H1 (cell line): ENCODE data around the gene USPL1. TPM values are rescaled to one million over a fixed set of nuclear protein-coding genes. Genes with fewer than 3 reads are reported as not detected.

Experiments used
- CTCF ChIA-PET: fragments of 300-600 bp; sonication (Branson Sonifier 250); formaldehyde crosslinking; loops from one replicate; lab custom pipeline; 2021; ENCODE audit not compliant: partially characterized antibody; lab: Charles Lee
- POLR2A ChIA-PET: fragments of 300-600 bp; sonication (Branson Sonifier 250); formaldehyde crosslinking; loops from one replicate; lab custom pipeline; 2021; ENCODE audit warnings: inconsistent platforms; ENCODE audit not compliant: partially characterized antibody; lab: Charles Lee
- DNase-seq, 2 experiments: peaks; one replicate each; pipeline versions ENCODE4 v3.0.0 to v3.0.0-alpha.2; 2010 to 2022; ENCODE audit warnings: low spot score in 2 of 2, low read depth in 1 of 2, mixed read lengths in 1 of 2
- FAIRE-seq: peaks from 2 replicates; lab custom pipeline; 2011; peaks lifted over from hg19 to GRCh38; lab: Jason Lieb, UNC
- H2AFZ ChIP-seq: 2 replicates; pipeline ENCODE4 v1.8.1; 2012; ENCODE audit warnings: low read length, inconsistent platforms
- H2AK5ac ChIP-seq: 2 replicates; pipeline ENCODE4 v1.6.1; 2013; ENCODE audit warnings: low read depth, low read length
- H2BK120ac ChIP-seq: replicated peaks from 2 replicates; pipeline ENCODE3; 2013; ENCODE audit warnings: low read depth, low read length, inconsistent platforms
- H2BK12ac ChIP-seq: 2 replicates; pipeline ENCODE4 v1.6.1; 2013; ENCODE audit warnings: low read depth, low read length
- H2BK15ac ChIP-seq: 2 replicates; pipeline ENCODE4 v1.6.1; 2013; ENCODE audit warnings: low read length
- H2BK20ac ChIP-seq: 2 replicates; pipeline ENCODE4 v1.6.1; 2013; ENCODE audit warnings: low read length
- H2BK5ac ChIP-seq: 2 replicates; pipeline ENCODE4 v1.6.1; 2013; ENCODE audit warnings: low read depth, low read length
- H3K14ac ChIP-seq: 2 replicates; pipeline ENCODE4 v1.6.1; 2013; ENCODE audit warnings: inconsistent platforms; ENCODE audit not compliant: insufficient read length
- H3K18ac ChIP-seq: 2 replicates; pipeline ENCODE4 v1.6.1; 2013; ENCODE audit warnings: low read length; ENCODE audit errors: extremely low read depth
- H3K23ac ChIP-seq: 2 replicates; pipeline ENCODE4 v1.6.1; 2013; ENCODE audit warnings: inconsistent platforms; ENCODE audit not compliant: insufficient read length
- H3K23me2 ChIP-seq: 2 replicates; pipeline ENCODE4 v1.6.1; 2013; ENCODE audit warnings: low read depth, low read length
- H3K27ac ChIP-seq: 2 replicates; pipeline ENCODE4 v1.6.1; 2011; ENCODE audit warnings: low read depth, low read length, inconsistent platforms
- H3K27me3 ChIP-seq, 4 experiments: replicated peaks in 1 of 4; 1 replicate in 1 of 4; 2 replicates in 3 of 4; pipeline versions ENCODE4 v1.6.1 to v1.8.1; 2011 to 2013; ENCODE audit warnings: low read length in 3 of 4, mild to moderate bottlenecking in 3 of 4, inconsistent platforms in 2 of 4, mixed read lengths in 2 of 4, moderate library complexity in 1 of 4; ENCODE audit not compliant: control insufficient read depth in 3 of 4, insufficient read depth in 3 of 4; ENCODE audit errors: extremely low read depth in 1 of 4
- H3K36me3 ChIP-seq, 4 experiments: 2 replicates each; pipeline versions ENCODE4 v1.6.1 to v1.8.1; 2011 to 2013; ENCODE audit warnings: mild to moderate bottlenecking in 4 of 4, low read length in 3 of 4, moderate library complexity in 2 of 4, control low read depth in 1 of 4, inconsistent platforms in 1 of 4; ENCODE audit not compliant: insufficient read depth in 4 of 4, control insufficient read depth in 2 of 4
- H3K4ac ChIP-seq: replicated peaks from 2 replicates; pipeline ENCODE3; 2013; ENCODE audit warnings: low read length, low read depth, mixed read lengths, inconsistent platforms; ENCODE audit not compliant: insufficient read length
- H3K4me1 ChIP-seq, 4 experiments: replicated peaks in 1 of 4; 1 replicate in 1 of 4; 2 replicates in 3 of 4; pipeline versions ENCODE4 v1.6.1 to v1.8.1; 2011 to 2013; ENCODE audit warnings: low read length in 3 of 4, inconsistent platforms in 2 of 4, mixed read lengths in 1 of 4; ENCODE audit not compliant: insufficient read depth in 4 of 4, control insufficient read depth in 3 of 4
- H3K4me2 ChIP-seq, 2 experiments: 2 replicates each; pipeline versions ENCODE4 v1.6.1 to v1.8.1; 2011 to 2013; ENCODE audit warnings: low read depth in 2 of 2, low read length in 2 of 2, control low read depth in 1 of 2, inconsistent platforms in 1 of 2, mild to moderate bottlenecking in 1 of 2; ENCODE audit not compliant: insufficient read depth in 1 of 2
- H3K4me3 ChIP-seq, 4 experiments: fragments of 200-600, 300-600 bp in 1 of 4; sonication (generic), shearing (Covaris generic), sonication (Bioruptor Twin) in 1 of 4; 2 replicates each; pipeline versions ENCODE4 v1.5.1 to v1.8.1; 2011 to 2016; ENCODE audit warnings: low read length in 4 of 4, low read depth in 3 of 4, control low read depth in 2 of 4, inconsistent platforms in 2 of 4, mild to moderate bottlenecking in 2 of 4, mixed read lengths in 1 of 4, moderate library complexity in 1 of 4; ENCODE audit not compliant: insufficient read depth in 2 of 4; ENCODE audit errors: extremely low read depth in 1 of 4
- H3K56ac ChIP-seq: replicated peaks from 2 replicates; pipeline ENCODE3; 2013; ENCODE audit warnings: low read depth, mild to moderate bottlenecking, mixed read lengths, low read length, inconsistent platforms; ENCODE audit not compliant: insufficient read length
- H3K79me1 ChIP-seq: 2 replicates; pipeline ENCODE4 v1.6.1; 2013; ENCODE audit warnings: low read depth, low read length, control low read depth
- H3K79me2 ChIP-seq, 2 experiments: 2 replicates each; pipeline versions ENCODE4 v1.6.1 to v1.8.1; 2012 to 2013; ENCODE audit warnings: low read length in 2 of 2, mild to moderate bottlenecking in 2 of 2, inconsistent platforms in 1 of 2; ENCODE audit not compliant: insufficient read depth in 2 of 2, control insufficient read depth in 1 of 2
- H3K9ac ChIP-seq, 4 experiments: replicated peaks in 1 of 4; 1 replicate in 1 of 4; 2 replicates in 3 of 4; pipeline versions ENCODE4 v1.6.1 to v1.8.1; 2011 to 2013; ENCODE audit warnings: low read depth in 3 of 4, low read length in 3 of 4, control low read depth in 2 of 4, mild to moderate bottlenecking in 2 of 4, moderate library complexity in 2 of 4, inconsistent platforms in 1 of 4; ENCODE audit errors: extremely low read depth in 1 of 4
- H3K9me3 ChIP-seq, 2 experiments: 2 replicates each; pipeline versions ENCODE4 v1.6.1 to v1.8.1; 2012 to 2013; ENCODE audit warnings: mild to moderate bottlenecking in 2 of 2, moderate library complexity in 2 of 2, control low read depth in 1 of 2, inconsistent platforms in 1 of 2, low read depth in 1 of 2, low read length in 1 of 2, mixed read lengths in 1 of 2; ENCODE audit not compliant: insufficient read depth in 2 of 2
- H4K20me1 ChIP-seq, 2 experiments: replicated peaks in 1 of 2; 2 replicates each; pipeline versions ENCODE3 to v1.8.1; 2011 to 2013; ENCODE audit warnings: inconsistent platforms in 2 of 2, low read length in 2 of 2, mild to moderate bottlenecking in 1 of 2; ENCODE audit not compliant: insufficient read depth in 2 of 2, control insufficient read depth in 1 of 2
- H4K5ac ChIP-seq: 2 replicates; pipeline ENCODE4 v1.6.1; 2013; ENCODE audit warnings: low read length, low read depth, mixed read lengths, inconsistent platforms; ENCODE audit not compliant: insufficient read length
- H4K8ac ChIP-seq: 2 replicates; pipeline ENCODE4 v1.8.0; 2013; ENCODE audit warnings: mild to moderate bottlenecking, moderate library complexity, low read length, inconsistent platforms; ENCODE audit not compliant: insufficient read depth; ENCODE audit errors: extremely low read depth
- H4K91ac ChIP-seq: replicated peaks from 2 replicates; pipeline ENCODE3; 2013; ENCODE audit warnings: low read length, mixed read lengths, inconsistent platforms; ENCODE audit not compliant: insufficient read length
- EZH2 ChIP-seq: fragments of 200-600 bp; sonication (generic); IDR thresholded peaks from 2 replicates; pipeline ENCODE4 v1.7.1; 2012; ENCODE audit warnings: low read depth, mild to moderate bottlenecking, moderate library complexity, low read length, inconsistent platforms; ENCODE audit not compliant: severe bottlenecking
- SRF ChIP-seq: IDR thresholded peaks from 2 replicates; pipeline ENCODE4 v1.6.1; 2011; ENCODE audit warnings: mild to moderate bottlenecking, low read depth, low read length, moderate library complexity
- WGBS, 2 experiments: shearing (Covaris generic) in 1 of 2; methylation state at CpG; one replicate each; pipeline versions ENCODE4 v1.1.6 to v1.1.7; 2013 to 2015; ENCODE audit warnings: low lambda C conversion rate in 2 of 2, mixed read lengths in 2 of 2, inconsistent platforms in 1 of 2, low coverage in 1 of 2, missing lambda C conversion rate in 1 of 2; ENCODE audit not compliant: insufficient replicate concordance in 2 of 2, insufficient coverage in 1 of 2, insufficient read length in 1 of 2; ENCODE audit errors: extremely low coverage in 1 of 2, missing lambda C conversion rate in 1 of 2; 5-methylcytosine and 5-hydroxymethylcytosine counted together
- polyA plus RNA-seq, 7 experiments: library from polyadenylated mRNA; depleted of rRNA in 3 of 7; stranded (reverse) in 5 of 7; unstranded in 2 of 7; fragments of >200 nt in 5 of 7; fragments of 200-250 nt in 2 of 7; gene quantifications; 1 replicate in 5 of 7; 2 replicates in 1 of 7; 4 replicates in 1 of 7; pipeline versions ENCODE4 v1.2.1 to v1.2.3, GENCODE V29; 2011 to 2013; ENCODE audit warnings: missing spikeins in 2 of 7, mixed read lengths in 2 of 7
- total RNA-seq: library from RNA; stranded (reverse); fragmentation: NEBNext Ultra II Directional; extraction: Animal tissue kit (Norgen Biotek cat#: 25700); gene quantifications from 2 replicates; pipeline ENCODE4 v1.2.1, GENCODE V29; 2021

The USPL1 gene
- total and polyA plus RNA-seq, 2 of the 8 experiments (the other 6 are each of a cell fraction or from before 2014, with no cell fraction given), result 6.3 to 17.1 TPM

DNA sequence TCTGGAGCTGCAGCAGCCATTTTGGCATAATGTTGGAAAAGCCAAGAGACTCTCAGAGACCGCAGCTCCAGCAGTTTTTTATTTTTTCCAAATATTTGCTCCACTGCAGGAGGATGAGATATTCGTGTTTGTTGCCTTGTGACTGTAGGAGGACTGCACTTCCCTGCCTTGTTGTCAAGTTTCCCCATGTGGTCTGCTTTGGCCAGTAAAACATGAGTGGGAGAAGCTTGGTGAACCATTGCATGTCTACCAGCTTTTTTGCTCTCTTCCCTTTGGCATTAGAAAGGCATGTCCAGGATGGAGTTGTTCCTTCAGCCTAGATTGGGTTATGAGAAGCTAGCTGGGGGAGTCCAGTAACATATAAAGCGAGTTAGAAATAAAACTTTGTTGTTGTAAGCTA lies 69.9 kb downstream of the USPL1 start:
- no peaks in the 10 kb centered on the region for H3K27me3 ChIP-seq
- no peak overlapping the region for H2BK5ac ChIP-seq
- H2BK20ac ChIP-seq, result no peak overlapping the region
- no peaks in the 10 kb centered on the region for H4K20me1 ChIP-seq
- H3K9ac ChIP-seq, result no peak overlapping the region
- H3K79me2 ChIP-seq, result no peaks in the 10 kb centered on the region
- H4K8ac ChIP-seq, result no peak overlapping the region
- no peaks in the 10 kb centered on the region for H3K23me2 ChIP-seq
- no peak overlapping the region for H3K23ac ChIP-seq
- H2BK120ac ChIP-seq, result no peak overlapping the region
- no peak overlapping the region for H3K4me3 ChIP-seq
- no peak overlapping the region for H2AK5ac ChIP-seq
- POLR2A ChIA-PET, result no interaction called here
- WGBS, 2 experiments, result 86% methylated on average over 3 of the region's 3 CpGs; no CpG with 5 or more reads in 1 of the 2 experiments
- H3K36me3 ChIP-seq, result no peaks in the 10 kb centered on the region
- H3K9me3 ChIP-seq, result no peaks in the 10 kb centered on the region
- H2BK12ac ChIP-seq, result no peak overlapping the region
- no peak overlapping the region for H2BK15ac ChIP-seq
- H4K5ac ChIP-seq, result no peak overlapping the region
- no peak for FAIRE-seq
- H3K4me1 ChIP-seq, result no peaks in the 10 kb centered on the region
- H3K4me2 ChIP-seq, result no peak overlapping the region
- CTCF ChIA-PET, result interaction anchor here (1.2 kb wide), 1 partner anchor 92 kb away, joined by 3 read pairs; no protein-coding TSS in a partner anchor
- no peaks in the 10 kb centered on the region for H3K79me1 ChIP-seq
- TF ChIP-seq EZH2, result no peak
- no peak for TF ChIP-seq SRF
- DNase-seq, result no peak
- H3K27ac ChIP-seq, result no peak overlapping the region
- no peak overlapping the region for H3K18ac ChIP-seq
- no peak overlapping the region for H3K4ac ChIP-seq
- no peak overlapping the region for H4K91ac ChIP-seq
- no peak overlapping the region for H2AFZ ChIP-seq
- no peak overlapping the region for H3K14ac ChIP-seq
- no peak overlapping the region for H3K56ac ChIP-seq
